Left ventricle myocardium inferior (tissue), 1 donor: ENCODE data around the gene DNER. TPM values are rescaled to one million over a fixed set of nuclear protein-coding genes. Genes with fewer than 3 reads are reported as not detected.

Experiments used
- DNase-seq: peaks from one replicate; pipeline ENCODE4 v3.0.0-alpha.2; 2020
- H3K27ac ChIP-seq: fragments of 200-600 bp; replicated peaks from 2 replicates; pipeline ENCODE4 v1.8.0; 2021
- H3K27me3 ChIP-seq: fragments of 200-600 bp; 2 replicates; pipeline ENCODE4 v1.8.0; 2021; ENCODE audit warnings: low read depth
- H3K36me3 ChIP-seq: fragments of 200-600 bp; 2 replicates; pipeline ENCODE4 v1.8.0; 2021
- H3K4me1 ChIP-seq: fragments of 200-600 bp; 2 replicates; pipeline ENCODE4 v1.8.0; 2021
- H3K4me3 ChIP-seq: fragments of 200-600 bp; 2 replicates; pipeline ENCODE4 v1.8.0; 2021; ENCODE audit warnings: mild to moderate bottlenecking, moderate library complexity
- H3K9me3 ChIP-seq: fragments of 200-600 bp; replicated peaks from 2 replicates; pipeline ENCODE4 v1.8.0; 2021
- intact Hi-C: fragments of 100-400 bp; cut with micrococcal nuclease; formaldehyde crosslinking; loops from one replicate; pipeline ENCODE4 v1.11.0; 2022
- total RNA-seq: library from RNA; stranded (reverse); fragmentation: NEBNext Ultra II Directional; extraction: Animal tissue kit (Norgen Biotek cat#: 25700); gene quantifications from one replicate; pipeline ENCODE4 v1.2.1, GENCODE V29; 2021
- TF ChIP-seq, protein P1 (sequence below): fragments of 200-600 bp; IDR thresholded peaks from 2 replicates; pipeline ENCODE4 v1.8.0; 2021; ENCODE audit warnings: antibody characterized with exemption, mild to moderate bottlenecking, borderline replicate concordance
- donor health status: DM: no; HTN: yes; CAD: no; lungs with severe emphysema.

DNER gene
- total RNA-seq, 1 donor from 2014 or later, result 2.3 TPM

DNA sequence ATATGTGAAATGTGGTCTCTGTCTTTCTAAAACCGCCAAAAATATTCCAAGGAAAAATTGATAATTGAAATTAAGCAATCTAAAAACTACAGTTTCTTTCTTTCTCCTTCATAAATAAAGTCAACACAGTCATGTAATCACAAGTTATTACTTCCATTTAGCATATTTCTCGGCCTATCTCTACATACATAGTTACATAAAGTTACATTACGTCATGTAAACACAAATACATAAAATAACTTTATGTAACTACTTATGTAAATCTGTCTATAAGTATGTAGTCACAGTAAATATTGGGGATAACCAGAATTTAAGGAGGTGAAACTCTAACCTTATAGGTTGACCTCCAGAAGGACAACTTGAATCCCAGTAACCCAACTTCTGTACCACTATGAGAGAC lies 394.8 kb downstream of the DNER start:
- no peak overlapping the region for H3K27ac ChIP-seq
- no peak overlapping the region for H3K4me3 ChIP-seq
- H3K36me3 ChIP-seq, result no peaks in the 10 kb centered on the region
- DNase-seq, result no peak
- intact Hi-C loops, result no loop called here
- no peaks in the 10 kb centered on the region for H3K4me1 ChIP-seq
- H3K9me3 ChIP-seq, result peaks cover 4% of the 10 kb centered on the region
- TF ChIP-seq, protein P1, sequence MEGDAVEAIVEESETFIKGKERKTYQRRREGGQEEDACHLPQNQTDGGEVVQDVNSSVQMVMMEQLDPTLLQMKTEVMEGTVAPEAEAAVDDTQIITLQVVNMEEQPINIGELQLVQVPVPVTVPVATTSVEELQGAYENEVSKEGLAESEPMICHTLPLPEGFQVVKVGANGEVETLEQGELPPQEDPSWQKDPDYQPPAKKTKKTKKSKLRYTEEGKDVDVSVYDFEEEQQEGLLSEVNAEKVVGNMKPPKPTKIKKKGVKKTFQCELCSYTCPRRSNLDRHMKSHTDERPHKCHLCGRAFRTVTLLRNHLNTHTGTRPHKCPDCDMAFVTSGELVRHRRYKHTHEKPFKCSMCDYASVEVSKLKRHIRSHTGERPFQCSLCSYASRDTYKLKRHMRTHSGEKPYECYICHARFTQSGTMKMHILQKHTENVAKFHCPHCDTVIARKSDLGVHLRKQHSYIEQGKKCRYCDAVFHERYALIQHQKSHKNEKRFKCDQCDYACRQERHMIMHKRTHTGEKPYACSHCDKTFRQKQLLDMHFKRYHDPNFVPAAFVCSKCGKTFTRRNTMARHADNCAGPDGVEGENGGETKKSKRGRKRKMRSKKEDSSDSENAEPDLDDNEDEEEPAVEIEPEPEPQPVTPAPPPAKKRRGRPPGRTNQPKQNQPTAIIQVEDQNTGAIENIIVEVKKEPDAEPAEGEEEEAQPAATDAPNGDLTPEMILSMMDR, result no peak
- no peaks in the 10 kb centered on the region for H3K27me3 ChIP-seq

DNA sequence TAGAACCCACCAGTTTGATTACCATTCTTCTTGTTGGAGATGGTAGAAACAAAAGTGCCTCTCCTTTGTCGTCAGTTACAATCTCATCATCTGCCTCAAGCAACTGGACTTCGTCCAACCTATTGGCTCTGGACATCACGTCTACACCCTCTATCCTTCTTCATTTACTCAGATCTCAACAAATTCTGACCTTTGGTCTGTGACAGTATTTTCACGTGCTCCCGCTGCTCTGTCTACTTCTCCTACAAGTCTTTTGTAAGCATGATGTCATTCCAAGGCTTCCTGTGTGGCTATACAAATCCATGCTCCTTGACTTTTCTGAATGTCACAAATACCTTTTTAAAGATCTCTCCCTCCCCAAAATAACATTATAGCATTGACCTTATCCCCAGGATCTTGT lies 400.2 kb downstream of the DNER start:
- Histone ChIP-seq H3K27me3 (no peaks in the 10 kb centered on the region), H3K36me3 (no peaks in the 10 kb centered on the region), H3K4me3 (no peak overlapping the region), H3K27ac (peak overlapping the region; percentile 49), H3K9me3 (peaks cover 5% of the 10 kb centered on the region), H3K4me1 (peaks cover 6% of the 10 kb centered on the region)
- no peak for DNase-seq
- intact Hi-C loops, result no loop called here
- TF ChIP-seq, protein P1, result no peak

DNA sequence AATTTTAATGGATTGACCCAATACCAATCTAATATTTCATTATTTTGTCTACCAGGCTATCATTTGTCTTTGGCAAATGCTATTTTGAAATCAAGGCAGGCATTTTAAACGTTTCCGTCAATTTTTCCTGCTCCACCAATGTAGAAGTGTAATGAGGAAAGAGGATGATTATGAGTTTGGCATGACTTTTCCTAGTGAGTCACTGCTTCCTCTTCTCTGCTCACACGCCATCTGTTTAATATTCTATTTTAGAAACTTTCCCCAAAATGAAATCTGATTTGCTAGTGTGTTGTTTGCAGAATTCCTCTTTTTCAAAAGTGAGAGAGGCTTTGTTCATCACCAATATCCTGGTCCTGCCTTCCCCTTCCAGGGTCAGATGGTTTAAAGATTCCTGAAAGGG lies 400.8 kb downstream of the DNER start:
- Histone ChIP-seq H3K27ac (peak overlapping the region; percentile 49), H3K27me3 (no peaks in the 10 kb centered on the region), H3K4me3 (no peak overlapping the region), H3K9me3 (peaks cover 5% of the 10 kb centered on the region), H3K36me3 (no peaks in the 10 kb centered on the region), H3K4me1 (peaks cover 6% of the 10 kb centered on the region)
- TF ChIP-seq, protein P1, result no peak
- intact Hi-C loops, result no loop called here
- DNase-seq, result no peak

Other genes starting within 250 kb of the DNER start
- gene TRIP12, start 207.5 kb upstream of the DNER start, total RNA-seq, result 194 TPM
- gene FBXO36, start 207.9 kb upstream of the DNER start, total RNA-seq, result 0.58 TPM